NCI-H526 treated with DMSO at 0.1 percent for 48 hours (cell line): ENCODE data around the gene PKP2.
"Not testable (repeated sequence)": the region's sequence is repeated elsewhere in the genome, so short reads cannot be mapped to it uniquely, and the experiment has no call there.

Source experiments
- DNase-seq: peaks from one replicate; lab custom pipeline; 2025; lab: John Stamatoyannopoulos, UW

PKP2 gene

GRCh38 chr12:32895688-32896431 lies 717 bp downstream of the PKP2 start:
- peak; percentile 34 for DNase-seq

GRCh38 chr12:32894566-32894965 lies 2.0 kb downstream of the PKP2 start:
- no peak for DNase-seq

GRCh38 chr12:32893458-32893857 lies 3.1 kb downstream of the PKP2 start:
- no peak for DNase-seq

GRCh38 chr12:32893043-32893442 lies 3.5 kb downstream of the PKP2 start:
- DNase-seq: no peak

GRCh38 chr12:32892369-32892768 lies 4.2 kb downstream of the PKP2 start:
- not testable (repeated sequence) for DNase-seq

GRCh38 chr12:32891956-32892355 lies 4.6 kb downstream of the PKP2 start:
- no peak for DNase-seq

GRCh38 chr12:32891526-32891925 lies 5.1 kb downstream of the PKP2 start:
- DNase-seq: no peak

- no peak for DNase-seq
Measured at GRCh38 chr12:32889011-32889760, 7.4 kb downstream of the PKP2 start.

- no peak for DNase-seq
Measured at GRCh38 chr12:32887058-32887457, 9.5 kb downstream of the PKP2 start.

- DNase-seq: peak; percentile 29
Measured at GRCh38 chr12:32885831-32886230, 10.7 kb downstream of the PKP2 start.

GRCh38 chr12:32884962-32885361 lies 11.6 kb downstream of the PKP2 start:
- DNase-seq: no peak

GRCh38 chr12:32881702-32882101 lies 14.9 kb downstream of the PKP2 start:
- DNase-seq: no peak

- DNase-seq: no peak
Measured at GRCh38 chr12:32881107-32881506, 15.5 kb downstream of the PKP2 start.

- not testable (repeated sequence) for DNase-seq
Measured at GRCh38 chr12:32879066-32879465, 17.5 kb downstream of the PKP2 start.

GRCh38 chr12:32877601-32878459 lies 18.7 kb downstream of the PKP2 start:
- no peak for DNase-seq

GRCh38 chr12:32876004-32876403 lies 20.6 kb downstream of the PKP2 start:
- DNase-seq: no peak

- DNase-seq: no peak
Measured at GRCh38 chr12:32874975-32875374, 21.6 kb downstream of the PKP2 start.

- DNase-seq: no peak
Measured at GRCh38 chr12:32874078-32874477, 22.5 kb downstream of the PKP2 start.

- not testable (repeated sequence) for DNase-seq
Measured at GRCh38 chr12:32872416-32872815, 24.2 kb downstream of the PKP2 start.

- DNase-seq: no peak
Measured at GRCh38 chr12:32870716-32871115, 25.9 kb downstream of the PKP2 start.

- DNase-seq: no peak
Measured at GRCh38 chr12:32868885-32869284, 27.7 kb downstream of the PKP2 start.

GRCh38 chr12:32864731-32865130 lies 31.8 kb downstream of the PKP2 start:
- no peak for DNase-seq

- no peak for DNase-seq
Measured at GRCh38 chr12:32863128-32863527, 33.4 kb downstream of the PKP2 start.
